Ovary (tissue), 3 donors: ENCODE data around the gene TMEM59L.

ENCODE experiments used
- CTCF ChIP-seq, 3 donors: fragments of 450-650 bp in 2 of 3; fragments of 200-600 bp in 1 of 3; IDR thresholded peaks; one replicate each; pipeline versions ENCODE4 v1.5.1 to v1.8.0; 2016 to 2022; ENCODE audit warnings: antibody characterized with exemption in 3 of 3, mild to moderate bottlenecking in 1 of 3
- EP300 ChIP-seq: sonication (generic); formaldehyde crosslinking; IDR thresholded peaks from one replicate; pipeline ENCODE4 v1.6.1; 2017; ENCODE audit warnings: antibody characterized with exemption
- POLR2A ChIP-seq: fragments of 450-650 bp; IDR thresholded peaks from one replicate; pipeline ENCODE4 v1.6.1; 2017; ENCODE audit warnings: antibody characterized with exemption, mild to moderate bottlenecking, moderate library complexity
- donor health status: DM: no; HTN: no; CAD: no.

- TF ChIP-seq CTCF (IDR thresholded peaks at IDR 0.05) (no peak), POLR2A (no peak), EP300 (no peak)
These were observed 31.7 kb downstream of the TMEM59L start for GRCh38 chr19:18644196-18645034.
